Inflammatory macrophage (primary cell): ENCODE data around the gene NPLOC4.

Experiments
- DNase-seq, 2 donors: peaks; one replicate each; pipeline ENCODE4 v3.0.0-alpha.2; 2020 to 2022

The NPLOC4 gene

DNA sequence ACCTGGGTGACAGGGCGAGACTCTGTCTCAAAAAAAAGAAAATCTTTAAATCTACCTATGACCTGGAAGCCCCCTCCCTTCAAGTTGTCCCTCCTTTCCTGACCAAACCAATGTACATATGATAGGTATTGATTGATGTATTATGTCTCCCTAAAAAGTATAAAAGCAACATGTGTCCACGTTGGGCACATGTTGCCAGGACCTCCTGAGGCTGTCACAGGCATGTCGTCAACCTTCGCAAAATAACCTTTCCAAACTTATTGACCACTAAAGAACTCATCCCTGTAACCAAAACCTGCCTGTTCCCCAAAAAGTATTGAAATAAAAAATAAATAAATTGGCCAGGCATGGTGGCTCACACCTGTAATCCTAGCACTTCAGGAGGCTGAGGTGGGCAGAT lies 25.1 kb upstream of the NPLOC4 start:
- no peak for DNase-seq

DNA sequence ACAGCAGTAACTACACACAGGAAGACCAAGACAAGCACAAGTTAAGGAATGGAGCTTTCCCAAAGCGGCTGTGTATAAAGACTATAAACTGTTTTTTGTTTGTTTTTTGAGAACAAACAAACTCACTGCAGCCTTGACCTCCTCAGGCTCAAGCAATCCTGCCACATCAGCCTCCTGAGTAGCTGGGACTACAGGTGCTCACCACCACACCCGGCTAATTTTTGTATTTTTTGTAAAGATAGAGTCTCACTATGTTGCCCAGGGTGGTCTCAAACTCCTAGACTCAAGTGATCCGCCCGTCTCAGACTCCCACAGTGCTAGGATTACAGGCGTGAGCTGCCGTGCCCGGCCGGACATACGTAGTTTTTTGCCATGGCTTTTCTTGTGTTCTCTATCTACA lies 23.5 kb upstream of the NPLOC4 start:
- no peak for DNase-seq

- no peak for DNase-seq
Observed at GRCh38 chr17:81659038-81659437, 22.1 kb upstream of the NPLOC4 start.

DNA sequence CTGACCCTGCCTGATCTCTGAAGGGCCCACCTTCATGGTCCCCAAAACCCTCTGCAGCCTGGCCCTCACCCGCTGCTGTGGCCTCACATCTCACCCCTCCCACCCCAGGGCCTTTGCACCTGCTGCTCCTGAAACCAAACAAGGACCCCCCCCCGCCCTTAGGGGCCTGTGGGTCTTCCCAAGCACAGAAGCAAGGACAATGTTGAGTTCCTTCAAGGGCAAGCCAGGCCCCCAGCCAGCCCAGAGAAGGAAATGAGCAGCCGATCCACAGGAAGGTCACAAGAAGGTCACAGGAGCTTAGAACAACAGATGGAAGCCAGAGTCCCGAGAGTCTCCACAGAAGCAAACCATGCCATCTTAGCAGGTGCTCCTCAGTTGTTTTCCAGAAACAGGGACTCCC lies 19.9 kb upstream of the NPLOC4 start:
- DNase-seq: no peak

DNA sequence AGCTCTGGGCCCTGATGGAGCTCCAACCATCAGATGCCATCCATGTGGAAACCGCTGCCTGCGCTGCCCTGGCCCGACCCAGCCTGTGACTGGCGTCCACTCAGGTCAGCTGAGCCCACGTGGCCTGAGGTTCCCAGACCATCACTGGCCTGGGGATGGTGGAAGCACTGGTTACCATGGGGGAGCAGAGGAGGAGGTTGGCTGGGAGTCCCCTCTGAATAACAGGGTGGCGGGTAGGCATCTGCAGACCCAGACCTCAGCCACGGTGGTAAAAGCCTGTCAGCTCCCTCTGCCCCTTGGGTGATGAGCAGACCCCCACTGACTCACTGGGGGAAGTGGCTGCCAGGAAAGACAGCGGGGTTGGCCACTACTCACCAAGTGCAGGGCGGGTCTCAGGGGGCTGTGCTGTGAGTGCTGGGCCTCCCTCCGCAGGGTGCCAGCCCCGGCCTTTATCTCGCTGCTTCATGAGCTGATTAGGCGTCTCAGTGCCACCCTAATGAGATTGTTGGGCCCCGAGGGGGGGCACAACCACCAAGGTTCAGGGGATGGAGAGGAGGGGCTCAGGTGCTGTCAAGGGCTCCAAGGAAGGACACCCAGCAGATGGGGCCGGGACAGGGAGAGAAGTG lies 19.3 kb upstream of the NPLOC4 start, which contains the start of gene PDE6G:
Gene PDE6G, minus strand, starts transcription at position 425 of the 626 bp plus-strand sequence. CDS start 3,237 bp downstream, outside the sequence.
- DNase-seq: no peak

DNA sequence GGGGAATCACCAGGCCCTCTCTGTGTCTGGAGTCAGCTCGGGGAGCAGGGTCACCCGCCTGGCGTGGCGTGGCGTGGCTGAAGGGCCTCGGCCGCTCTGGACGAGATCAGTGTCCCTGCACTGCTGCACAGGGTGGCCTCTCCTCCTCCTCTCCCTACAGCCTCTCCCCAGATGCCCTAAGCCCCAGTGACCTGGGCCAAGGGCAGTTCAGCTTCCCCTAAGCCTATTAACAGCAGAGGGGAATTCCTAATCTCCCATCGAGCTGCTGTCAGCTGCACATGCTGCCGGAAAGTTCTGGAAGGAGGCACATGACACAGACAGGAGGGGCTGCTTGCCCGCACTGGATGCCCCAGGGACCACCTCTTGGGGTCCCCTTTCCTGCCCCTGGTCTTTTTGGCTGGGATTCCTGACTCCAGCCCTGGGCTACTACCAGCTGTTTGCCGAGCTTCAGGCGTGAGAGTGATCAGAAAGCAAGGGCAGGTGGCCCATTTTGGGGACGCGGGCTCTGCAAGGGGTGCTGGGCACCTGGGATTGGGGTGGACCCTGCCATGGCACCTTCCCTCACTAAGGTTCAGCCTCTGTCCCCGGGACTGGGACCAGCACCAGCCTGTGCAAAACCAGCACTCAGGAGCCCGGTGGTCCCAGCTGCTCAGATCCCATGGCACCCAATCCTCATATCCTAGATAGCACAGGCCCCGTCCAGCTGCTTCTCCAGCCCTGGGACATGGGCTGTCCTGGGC lies 18.6 kb upstream of the NPLOC4 start:
- DNase-seq: peak in 1 of 2 donors; percentile 55

DNA sequence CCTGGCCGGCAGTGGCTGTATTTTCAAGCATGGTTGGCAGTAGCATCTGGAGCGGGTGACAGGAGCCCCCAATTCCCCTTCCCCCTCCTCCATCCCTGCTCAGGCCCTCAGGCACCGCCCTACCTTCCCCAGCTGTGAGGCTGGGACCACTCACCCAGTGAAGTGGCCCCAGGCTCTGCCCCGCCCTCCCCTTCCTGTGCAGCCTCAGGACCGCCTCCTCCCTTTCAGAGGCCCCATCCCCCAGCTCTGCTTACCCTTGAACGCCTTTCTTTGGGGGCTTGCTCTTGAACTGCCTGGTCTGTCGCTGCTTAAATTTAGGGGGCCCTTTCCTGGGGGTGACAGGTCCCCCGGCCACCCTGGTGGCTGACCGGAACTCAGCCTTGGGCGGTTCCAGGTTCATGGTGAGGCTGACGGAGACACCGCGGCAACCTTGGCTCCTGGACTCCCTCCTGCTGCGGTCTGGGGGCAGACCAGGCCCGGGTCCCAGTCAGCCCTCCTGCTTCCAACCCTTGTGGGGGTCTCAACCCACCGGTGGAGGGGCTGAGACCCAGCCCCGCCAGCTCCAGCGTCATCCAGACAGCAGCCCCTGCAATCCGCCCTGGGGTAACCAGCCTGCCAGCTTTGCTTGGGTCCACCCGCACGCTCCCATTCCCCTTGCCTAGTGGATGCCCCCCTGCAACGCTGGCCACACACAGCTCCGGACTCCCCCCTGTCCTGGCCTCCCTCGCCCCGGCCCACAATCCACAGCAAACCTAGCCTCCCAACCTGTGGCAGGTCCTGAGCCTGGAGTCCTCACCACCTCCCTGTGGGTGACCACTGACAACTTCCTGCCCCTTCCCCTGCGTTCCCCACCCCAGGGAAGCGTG lies 16.2 kb upstream of the NPLOC4 start:
- DNase-seq: no peak

GRCh38 chr17:81651692-81652091 lies 14.8 kb upstream of the NPLOC4 start:
- DNase-seq: no peak

GRCh38 chr17:81650951-81651350 lies 14.0 kb upstream of the NPLOC4 start:
- DNase-seq: no peak

DNA sequence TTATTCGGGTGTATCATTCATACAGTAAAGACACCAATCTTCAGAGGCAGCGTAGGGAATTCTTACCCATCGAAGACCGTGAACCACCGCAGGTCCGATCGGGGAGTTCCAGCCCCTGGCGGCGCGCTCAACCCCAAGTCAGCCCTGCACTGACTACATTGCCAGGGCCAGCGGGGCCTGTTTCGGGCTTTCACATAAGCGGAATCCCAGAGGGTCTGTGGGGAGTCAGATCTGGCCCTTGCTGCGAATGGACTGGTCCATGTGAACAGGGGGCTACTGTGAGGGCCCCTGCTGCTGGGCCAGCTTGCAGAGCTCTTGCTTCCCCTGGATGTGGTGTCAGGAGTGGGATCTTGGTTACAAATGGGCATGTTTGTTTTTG lies 11.8 kb upstream of the NPLOC4 start:
- DNase-seq: no peak

DNA sequence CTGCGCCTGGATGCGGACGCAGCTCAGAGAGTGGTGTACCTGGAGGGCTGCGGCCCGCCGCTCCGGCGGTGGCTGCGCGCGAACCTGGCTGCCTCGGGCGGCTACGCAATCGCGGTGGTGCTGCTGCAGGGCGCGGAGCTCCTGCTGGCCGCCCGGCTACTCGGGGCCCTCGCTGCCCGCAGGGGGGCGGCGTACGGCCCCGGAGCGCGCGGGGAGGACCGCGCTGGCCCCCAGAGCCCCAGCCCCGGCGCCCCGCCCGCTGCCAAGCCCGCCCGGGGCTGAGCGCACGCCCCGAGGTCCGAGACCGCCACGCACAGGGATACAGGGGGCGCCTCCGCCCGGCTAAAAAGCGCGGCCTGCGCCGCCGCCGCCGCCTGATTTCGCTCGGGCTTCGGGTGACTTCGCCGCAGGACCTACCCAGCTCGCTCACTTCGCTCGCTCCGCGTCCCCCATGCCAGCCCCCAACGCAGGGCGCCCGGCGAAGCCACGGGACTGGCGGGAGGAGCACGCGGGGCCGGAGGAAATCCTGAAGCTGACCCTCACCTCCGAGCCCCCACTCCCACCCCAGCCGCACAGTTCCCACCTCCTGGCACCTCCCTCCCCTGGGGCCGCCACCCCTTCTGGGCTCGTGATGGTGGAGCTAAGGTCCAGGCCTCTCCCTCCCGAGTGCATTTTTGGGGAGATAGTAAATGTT lies 11.2 kb upstream of the NPLOC4 start:
- no peak for DNase-seq

- DNase-seq: no peak
Observed at GRCh38 chr17:81647640-81648012, 10.7 kb upstream of the NPLOC4 start.

DNA sequence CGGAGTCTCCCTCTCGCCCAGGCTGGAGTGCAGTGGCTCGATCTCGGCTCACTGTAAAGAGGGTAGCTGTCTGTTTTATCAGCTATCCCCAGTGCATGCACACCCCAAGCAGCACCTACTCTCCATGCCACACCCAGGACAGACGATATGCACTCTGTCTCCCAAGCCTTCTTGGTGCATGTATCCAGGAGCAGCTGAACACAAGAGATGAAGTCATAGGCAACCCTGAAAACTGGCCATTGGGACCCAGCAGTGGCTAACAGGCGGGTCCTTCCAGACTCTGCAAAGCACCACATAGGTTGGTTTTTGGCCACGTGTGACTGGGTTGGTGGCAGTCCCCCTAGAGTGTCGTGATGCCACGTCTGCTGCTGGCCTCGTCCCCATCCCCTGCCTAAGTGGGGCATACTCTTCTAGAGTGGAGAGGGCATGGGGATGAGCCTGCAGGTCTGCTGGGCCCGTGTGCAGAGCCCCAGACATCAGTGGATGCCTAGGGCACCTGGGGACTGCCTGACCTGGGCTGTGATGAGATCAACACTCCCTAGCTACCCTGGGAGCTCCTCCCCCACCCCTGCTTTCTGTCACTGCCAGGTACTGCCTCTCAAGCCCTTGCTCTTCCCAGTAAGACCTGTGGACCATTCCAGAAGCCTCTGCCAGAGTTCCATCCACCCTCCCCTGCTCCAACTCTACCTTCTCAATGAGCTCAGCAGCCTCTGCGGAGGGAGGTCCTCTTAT lies 10.1 kb upstream of the NPLOC4 start:
- no peak for DNase-seq

DNA sequence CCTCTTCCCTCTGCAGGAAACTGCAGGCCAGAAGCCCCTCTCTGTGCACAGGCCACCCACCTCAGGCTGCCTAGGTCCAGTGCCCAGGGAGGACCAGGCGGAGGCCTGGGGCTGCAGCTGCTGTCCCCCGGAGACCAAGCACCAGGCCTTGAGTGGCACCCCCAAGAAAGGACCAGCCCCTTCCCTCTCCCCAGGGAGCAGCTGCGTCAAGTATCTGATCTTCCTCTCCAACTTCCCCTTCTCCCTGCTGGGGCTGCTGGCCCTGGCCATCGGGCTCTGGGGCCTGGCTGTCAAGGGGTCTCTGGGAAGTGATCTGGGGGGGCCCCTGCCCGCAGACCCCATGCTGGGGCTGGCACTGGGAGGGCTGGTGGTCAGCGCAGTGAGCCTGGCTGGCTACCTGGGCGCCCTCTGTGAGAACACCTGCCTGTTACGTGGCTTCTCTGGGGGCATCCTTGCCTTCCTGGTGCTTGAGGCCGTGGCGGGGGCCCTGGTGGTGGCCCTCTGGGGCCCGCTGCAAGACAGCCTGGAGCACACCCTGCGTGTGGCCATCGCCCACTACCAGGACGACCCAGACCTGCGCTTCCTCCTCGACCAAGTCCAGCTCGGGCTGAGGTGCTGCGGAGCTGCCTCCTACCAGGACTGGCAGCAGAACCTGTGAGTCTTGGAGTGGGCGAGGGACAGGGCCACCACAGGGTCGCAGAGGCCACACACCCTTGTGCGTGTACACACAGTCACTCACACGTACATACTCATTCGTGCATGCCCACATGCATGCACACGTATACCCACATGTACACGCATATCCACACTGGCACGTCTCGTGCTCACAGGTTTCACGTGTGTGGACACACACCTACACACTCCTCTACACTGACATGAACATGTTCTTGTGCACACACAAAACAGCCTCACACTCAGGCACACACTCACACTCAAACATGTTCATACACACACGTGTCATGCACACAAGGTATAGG lies 8.4 kb upstream of the NPLOC4 start:
- no peak for DNase-seq

DNA sequence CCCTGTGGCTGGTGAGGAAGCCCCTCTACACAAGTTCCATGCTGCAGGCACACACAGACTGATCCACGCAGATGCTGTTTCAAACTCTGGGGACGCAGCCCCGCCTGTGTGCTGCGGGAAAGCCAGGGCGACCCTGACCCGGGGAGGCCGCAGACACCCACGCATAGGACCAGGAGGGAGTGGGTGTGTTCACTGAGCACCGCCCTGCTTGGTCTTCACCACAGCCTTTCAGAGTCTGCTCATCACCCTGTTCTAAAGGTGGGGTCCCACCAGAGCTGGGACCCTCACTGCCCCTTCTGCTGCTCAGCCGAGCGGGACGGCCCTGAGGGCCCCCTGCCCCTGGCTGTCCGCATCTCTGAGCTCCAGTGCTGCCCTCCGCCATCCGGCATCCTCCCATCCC lies 7.6 kb upstream of the NPLOC4 start:
- DNase-seq: no peak

DNA sequence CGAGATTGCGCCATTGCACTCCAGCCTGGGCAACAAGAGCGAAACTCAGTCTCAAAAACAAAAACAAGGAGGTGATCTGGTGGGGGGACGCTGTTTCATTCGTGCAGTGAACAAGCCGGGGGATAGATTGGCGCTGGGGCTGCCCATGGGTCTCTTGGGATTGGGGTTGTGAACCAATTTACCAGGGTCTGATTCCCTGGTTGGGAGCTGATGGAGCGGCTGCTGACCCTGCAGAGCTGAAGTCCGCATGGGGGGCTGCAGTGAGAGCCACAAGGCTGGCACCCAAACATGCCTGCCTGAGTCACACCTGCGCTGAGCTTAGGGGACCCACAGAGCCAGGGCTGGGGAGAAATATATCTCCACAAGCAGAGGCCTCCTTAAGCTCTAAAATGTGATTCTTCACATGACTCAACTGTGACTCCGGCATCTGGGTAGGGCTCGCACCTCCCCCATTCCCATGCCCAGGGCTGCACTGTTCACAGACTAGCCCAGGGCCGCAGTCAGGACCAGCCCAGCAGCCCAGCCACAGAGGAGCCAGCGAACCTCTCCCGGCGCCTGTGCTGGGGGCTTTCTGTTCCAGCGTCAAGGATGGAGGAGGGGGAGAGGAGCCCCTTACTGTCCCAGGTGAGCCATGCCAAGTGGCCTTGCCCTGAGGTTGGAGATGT lies 5.0 kb upstream of the NPLOC4 start:
- no peak for DNase-seq

GRCh38 chr17:81640011-81640410 lies 3.1 kb upstream of the NPLOC4 start:
- DNase-seq: no peak

DNA sequence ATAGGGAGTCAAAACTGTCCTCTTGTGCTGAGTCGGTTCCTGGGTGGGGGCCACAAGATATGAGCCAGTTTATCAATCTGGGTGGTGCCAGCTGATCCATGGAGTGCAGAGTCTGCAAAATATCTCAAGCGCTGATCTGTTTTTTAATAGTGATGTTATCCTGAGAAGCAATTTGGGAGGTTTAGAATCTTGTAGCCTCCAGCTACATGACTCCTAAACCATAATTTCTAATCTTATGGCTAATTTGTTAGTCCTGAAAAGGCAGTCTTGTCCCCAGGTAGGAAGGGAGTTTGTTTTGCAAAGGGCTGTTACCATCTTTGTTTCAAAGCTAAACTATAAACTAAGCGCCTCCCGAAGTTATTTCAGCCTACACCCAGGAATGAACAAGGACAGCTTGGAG lies 1.8 kb upstream of the NPLOC4 start:
- DNase-seq: no peak

GRCh38 chr17:81635973-81636504 lies 873 bp downstream of the NPLOC4 start:
- peak; percentile 9 to 31 for DNase-seq

DNA sequence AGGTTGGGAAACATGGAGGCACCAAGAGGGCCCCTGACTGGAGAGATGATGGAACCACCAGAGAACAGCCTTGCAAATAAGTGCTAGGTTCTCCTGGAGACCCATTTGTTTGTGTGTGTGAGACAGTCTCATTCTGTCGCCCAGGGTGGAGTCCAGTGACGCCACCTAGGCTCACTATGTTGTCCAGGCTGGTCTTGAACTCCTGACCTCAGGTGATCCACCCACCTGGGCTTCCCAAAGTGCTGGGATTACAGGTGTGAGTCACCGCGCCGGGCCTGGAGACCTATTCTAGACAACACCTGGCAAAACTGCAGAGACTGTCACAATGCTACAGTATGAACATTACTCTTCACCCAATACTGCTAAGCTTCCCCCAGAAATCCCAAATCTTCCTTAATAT lies 1.5 kb downstream of the NPLOC4 start:
- DNase-seq: no peak
